Stimulated activated CD4-positive, alpha-beta T cell treated with anti-CD3 and anti-CD28 coated beads, Interleukin-2, amount 100 ng/mL, for 24 hours (primary cell): ENCODE results near the gene GPRIN3.
"Not testable (repeated sequence)": the region's sequence is repeated elsewhere in the genome, so short reads cannot be mapped to it uniquely, and the experiment has no call there.

Experiments
- DNase-seq, 2 donors: peaks; one replicate each; pipeline ENCODE4 v3.0.0-alpha.2; 2020

Gene GPRIN3

GRCh38 chr4:89212666-89213381, 94.8 kb downstream of the GPRIN3 start:
- no peak for DNase-seq

GRCh38 chr4:89204624-89205023, 103.0 kb downstream of the GPRIN3 start:
- no peak for DNase-seq

DNA sequence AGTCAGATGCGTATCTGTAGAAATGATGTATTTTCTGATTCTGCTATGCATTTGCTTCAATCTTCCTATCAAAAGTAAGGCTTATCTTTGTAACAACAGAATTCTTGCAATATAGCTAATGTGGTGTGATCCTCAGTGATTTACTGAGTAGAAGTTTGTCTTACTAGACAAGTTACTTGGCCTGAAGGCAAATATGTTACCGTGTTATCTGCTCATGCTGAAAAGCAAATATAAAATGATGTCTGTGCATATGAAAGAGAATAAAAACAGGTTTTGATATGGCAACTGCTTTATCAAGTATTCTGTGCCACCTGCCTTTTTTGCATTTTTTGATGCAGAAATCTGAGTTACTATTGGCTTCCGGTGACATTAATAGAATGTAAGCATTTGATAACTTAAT, 103.7 kb downstream of the GPRIN3 start:
- DNase-seq: no peak

GRCh38 chr4:89199394-89199793, 108.2 kb downstream of the GPRIN3 start:
- DNase-seq: not testable (repeated sequence)

DNA sequence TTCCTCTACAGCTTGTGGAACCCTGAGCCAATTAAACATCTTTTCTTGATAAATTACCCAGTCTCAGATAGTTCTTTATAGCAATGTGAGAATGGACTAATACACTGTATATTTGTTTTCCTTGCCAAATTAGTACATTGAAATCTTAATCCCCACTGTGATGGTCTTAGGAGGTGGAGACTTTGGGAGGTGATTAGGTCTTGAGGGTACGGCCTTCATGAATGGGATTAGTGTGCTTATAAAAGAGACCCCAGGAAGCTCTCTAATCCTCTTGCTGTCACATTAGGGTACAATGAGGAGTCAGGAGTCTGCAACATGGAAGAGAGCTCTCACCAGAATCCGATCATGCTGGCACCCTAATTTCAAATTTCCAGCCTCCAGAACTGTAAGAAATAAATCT, 109.7 kb downstream of the GPRIN3 start:
- no peak for DNase-seq

DNA sequence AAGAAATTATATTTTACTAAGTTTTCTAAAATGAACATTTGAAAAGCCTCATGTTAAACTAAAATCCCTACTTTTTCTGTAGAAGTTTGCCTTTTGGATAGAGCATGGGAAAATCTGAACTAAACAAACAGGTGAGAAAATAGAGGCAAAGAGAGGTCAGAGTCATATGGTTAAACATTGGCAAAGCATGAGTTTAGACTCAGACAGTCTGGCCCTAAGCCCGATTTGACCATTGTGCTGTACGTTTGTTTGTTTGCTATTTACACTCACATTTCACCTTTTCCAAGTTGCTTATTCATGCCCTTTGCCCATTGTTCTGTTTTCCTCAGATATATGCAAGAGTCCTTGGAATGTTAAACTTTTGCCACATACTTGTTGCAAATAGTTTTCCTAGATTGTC, 110.9 kb downstream of the GPRIN3 start:
- no peak for DNase-seq

- DNase-seq: no peak
These were observed 111.4 kb downstream of the GPRIN3 start for GRCh38 chr4:89196056-89196674.

DNA sequence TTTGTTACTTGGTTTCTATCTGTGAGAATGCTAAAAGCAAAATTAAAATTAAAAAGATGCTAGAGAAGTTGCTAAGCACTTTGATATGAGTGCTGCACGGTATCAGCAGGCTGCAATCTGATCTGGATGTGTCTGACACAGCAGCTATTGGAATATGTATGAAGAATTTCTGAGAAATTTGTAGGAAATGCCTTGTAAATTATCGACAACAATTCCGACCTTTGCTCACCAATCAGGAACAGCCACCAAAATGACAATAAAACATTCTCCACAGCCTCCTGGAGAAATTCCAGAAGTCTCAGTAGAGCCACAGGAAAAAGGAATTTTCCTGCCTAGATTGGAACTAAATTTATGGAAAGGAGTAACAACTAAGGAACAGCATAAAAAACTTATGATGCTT, 113.8 kb downstream of the GPRIN3 start:
- no peak for DNase-seq
